Prostate gland (tissue), 2 donors: Measurements from ENCODE around the gene CTBP2.

Experiments used
- CTCF ChIP-seq, 4 experiments: fragments of 200-600 bp in 2 of 4; fragments of 450-650 bp in 2 of 4; sonication (generic) in 2 of 4; IDR thresholded peaks; 1 replicate in 3 of 4; 2 replicates in 1 of 4; pipeline ENCODE4 v1.5.1; 2016 to 2019; ENCODE audit warnings: antibody characterized with exemption in 4 of 4, mild to moderate bottlenecking in 2 of 4, moderate library complexity in 2 of 4
- POLR2A ChIP-seq: fragments of 450-650 bp; IDR thresholded peaks from one replicate; pipeline ENCODE4 v1.6.1; 2016; ENCODE audit warnings: antibody characterized with exemption, mild to moderate bottlenecking
- POLR2AphosphoS5 ChIP-seq: sonication (generic); formaldehyde crosslinking; IDR thresholded peaks from one replicate; pipeline ENCODE4 v1.6.1; 2017; ENCODE audit warnings: antibody characterized with exemption

DNA sequence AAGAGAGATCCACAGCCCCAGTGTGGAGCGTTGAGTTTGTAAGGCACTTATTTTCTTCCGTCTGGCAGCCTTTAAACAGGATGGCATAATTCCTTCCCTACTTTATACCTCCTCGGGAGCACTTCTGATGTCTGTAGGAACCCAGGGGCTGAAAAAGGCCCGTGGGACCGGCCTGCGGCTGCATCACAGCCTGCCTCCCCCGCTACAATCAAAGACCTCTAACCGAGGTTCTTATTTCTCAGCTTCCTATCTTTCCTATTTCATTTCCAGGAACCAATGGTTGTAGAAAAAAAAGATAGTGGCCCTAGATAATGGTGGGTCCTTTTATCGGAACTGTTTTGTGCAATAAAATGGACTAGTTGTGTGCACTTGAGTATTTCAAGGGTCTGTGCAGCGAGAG, 4.1 kb upstream of the CTBP2 start:
- TF ChIP-seq CTCF (IDR thresholded peaks at IDR 0.05) = no peak
- TF ChIP-seq POLR2AphosphoS5 = no peak
- TF ChIP-seq POLR2A = no peak
